HL-60/S4 (cell line): ENCODE results near the gene ZEB2.

ENCODE experiments used
- in situ Hi-C: fragments of 300-500 bp; cut with MboI; formaldehyde crosslinking; loops from 2 replicates; pipeline ENCODE4 v1.14.3; 2022; ENCODE audit warnings: low sequenced_read_pairs

ZEB2 gene

DNA sequence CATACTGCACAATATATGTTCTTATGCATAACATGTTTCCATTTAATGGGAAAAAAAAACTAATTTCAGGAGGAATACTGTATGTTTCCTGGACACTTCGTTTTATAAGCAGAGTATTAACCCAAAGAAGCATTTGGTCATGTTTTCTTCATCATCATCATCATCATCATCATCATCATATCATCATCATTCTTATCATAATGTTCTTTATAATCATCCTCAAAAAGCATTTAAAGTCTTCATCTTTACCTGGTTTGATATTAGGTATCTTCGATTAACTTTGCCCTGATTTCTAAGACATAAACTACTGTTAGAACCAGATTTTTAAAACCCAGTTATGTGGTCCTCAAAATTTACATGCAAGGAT lies 47.9 kb downstream of the ZEB2 start:
- in situ Hi-C loops: no loop called here

DNA sequence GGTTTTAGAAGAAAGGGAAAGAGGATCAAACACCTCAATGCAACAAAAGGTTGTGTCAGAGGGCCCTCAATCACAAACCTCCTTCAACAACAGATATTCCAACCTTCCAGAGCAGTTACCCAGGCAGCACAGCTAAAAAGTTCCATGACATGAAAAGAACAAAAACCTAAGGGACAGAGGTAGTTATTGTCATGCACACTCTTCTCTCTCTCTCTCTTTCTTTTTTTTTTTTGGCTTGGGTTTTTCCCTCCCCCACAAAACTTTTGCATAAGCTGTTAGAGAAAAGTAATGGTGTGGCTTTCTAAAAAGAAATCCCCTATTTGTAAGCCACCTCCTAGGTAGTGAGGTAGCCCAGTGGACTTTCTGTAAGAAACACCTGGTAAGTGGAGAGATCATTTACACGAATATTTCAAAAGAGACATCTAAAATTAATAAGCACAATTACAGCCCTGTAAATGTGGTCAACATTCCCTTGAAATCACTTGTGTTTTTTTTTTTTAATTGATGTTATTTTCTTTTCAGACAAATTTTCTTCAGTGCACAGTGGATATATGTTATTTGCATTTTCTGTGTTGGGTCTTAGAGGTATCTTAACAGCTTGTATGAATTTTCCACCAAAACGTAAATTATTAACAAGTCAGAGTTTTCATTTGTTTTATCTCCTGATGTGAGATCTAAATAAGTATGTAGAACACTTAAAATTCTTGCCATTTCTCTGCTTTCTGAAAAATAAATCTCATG lies 48.4 kb downstream of the ZEB2 start:
- in situ Hi-C loops: no loop called here

DNA sequence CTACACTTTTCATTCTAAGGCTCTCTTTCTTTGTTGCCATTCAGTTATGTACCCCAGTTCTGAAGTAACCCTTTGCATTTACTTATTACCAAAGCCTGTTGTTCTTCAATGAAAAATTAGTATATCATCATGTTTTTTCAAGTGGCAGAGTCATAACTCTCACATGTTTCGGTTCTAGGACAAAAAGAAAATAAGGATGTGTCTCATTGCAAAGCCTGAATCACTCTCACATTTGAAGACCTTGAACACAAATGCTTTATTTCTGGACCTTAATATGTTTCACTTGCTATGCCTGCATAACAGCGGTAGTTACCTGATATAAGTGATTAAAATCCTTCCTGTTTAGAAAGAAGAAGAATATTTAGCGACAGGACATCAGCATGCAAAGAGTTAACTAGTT lies 49.1 kb downstream of the ZEB2 start:
- in situ Hi-C loops: no loop called here

DNA sequence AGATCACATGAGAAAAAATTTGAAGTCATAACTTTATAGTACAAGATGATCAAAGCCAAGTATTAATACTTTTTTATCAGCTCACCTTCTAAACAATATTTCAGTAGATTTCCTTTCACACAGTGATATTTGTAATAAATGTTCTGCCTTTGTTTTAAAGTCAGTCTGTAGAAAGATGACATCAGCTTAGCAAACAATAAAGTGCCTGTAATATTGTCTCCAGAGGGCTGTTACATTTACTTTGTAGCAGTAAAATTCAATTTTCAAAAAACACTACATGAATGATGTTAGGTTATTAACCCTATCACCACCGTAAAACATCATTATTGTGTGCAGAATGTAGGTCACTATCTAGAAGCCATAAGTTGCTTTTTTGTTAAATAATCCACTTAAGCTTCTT lies 49.6 kb downstream of the ZEB2 start:
- in situ Hi-C loops: no loop called here

DNA sequence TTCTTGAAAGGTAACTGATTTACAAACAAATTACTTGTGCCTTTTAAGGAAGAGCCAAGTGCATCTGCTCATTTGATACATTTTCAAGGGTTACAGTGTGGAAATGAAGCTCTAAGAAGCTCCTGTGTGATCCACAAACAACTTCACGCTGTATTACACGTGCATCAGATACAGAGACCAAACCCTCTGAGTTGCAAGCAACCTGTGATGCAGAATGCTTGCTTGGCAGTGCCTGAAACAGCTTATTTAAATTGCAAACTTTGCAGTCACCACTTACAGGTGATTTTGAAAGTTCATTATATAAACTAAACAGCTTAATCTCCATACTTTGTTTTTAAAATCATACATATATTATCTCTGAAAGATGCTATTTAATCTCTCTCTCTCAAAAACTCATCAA lies 50.1 kb downstream of the ZEB2 start:
- in situ Hi-C loops: no loop called here

DNA sequence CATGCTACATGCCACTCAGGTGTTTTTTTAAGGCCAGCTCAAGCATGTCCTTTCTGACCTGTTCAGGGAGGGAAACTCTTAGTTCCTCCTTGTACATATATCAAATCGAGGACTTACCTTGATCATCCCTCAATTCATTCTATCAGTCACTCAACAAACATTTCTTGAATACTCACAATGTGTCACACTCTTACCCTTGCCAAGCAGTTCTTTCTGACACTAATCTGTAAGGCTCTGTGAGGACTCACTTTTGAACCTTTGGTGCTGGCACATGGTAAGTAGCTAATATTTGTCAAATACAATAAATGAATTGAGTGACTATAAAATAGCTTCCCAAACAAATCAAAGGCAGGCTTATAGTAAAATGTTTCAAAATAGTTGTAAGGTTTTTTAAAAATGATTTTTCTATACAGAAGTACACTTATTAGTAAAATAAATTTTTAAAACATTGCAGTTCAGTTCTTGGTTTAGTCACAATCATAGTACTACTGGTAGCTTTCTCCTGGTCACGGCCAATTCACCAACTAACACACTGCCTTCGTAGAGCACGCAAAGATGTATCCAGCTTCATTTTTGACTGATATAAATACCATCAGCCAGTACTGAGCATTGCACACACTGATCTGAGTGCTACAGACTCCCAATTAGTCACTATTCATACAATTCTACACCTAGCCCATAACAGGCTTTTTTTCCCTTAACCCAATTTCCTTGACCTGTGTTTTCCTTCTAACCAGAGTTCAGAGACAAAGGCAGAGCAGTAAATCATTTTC lies 50.9 kb downstream of the ZEB2 start:
- in situ Hi-C loops: no loop called here

DNA sequence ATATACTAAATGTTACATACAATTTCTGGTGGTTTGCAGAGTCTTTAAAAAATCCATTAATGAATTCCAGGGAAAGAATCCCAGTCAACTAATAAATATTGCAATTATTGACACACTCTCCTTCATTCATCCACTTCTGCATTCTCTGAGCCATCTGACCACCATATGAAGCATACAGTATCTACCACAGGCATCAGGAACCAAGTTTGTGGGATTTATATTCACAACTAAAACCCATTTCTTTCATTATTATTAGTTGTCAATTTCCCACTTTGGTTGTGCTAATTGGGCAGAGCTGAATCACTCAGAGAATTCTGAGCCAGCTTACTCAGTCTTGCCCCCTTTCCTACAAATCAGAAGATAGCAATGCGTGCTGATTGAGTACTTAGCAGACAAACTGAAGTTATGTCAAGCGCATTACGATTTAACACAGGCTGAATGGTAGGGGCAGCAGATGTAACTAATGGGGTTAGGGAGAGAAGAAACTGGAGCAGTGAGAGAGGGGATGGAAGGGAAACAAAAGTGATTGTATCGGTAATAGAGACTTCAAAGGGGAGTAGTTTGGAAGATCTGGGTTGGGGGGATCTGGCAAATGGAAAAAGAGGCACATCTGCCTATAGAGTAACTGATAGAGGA lies 52.3 kb downstream of the ZEB2 start:
- in situ Hi-C loops: no loop called here

DNA sequence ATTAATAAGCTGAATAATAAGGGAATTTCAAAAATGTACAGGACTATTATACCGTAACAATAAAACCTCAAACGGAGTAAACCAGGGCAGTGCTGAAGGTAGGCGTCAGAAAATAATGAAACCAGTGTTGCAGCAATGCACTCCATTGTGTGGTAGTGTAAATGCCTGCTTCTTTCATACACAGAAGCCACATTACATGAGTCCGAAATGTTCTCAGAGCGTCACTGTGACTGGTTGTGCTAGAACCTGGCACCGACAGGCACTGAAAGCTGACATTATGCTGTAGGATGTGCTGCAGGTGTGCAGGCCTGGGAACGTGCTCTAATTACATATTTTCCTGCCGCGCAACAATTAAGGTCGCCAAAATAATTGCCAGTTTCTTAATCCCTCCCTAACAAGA lies 53.3 kb downstream of the ZEB2 start:
- in situ Hi-C loops: no loop called here

DNA sequence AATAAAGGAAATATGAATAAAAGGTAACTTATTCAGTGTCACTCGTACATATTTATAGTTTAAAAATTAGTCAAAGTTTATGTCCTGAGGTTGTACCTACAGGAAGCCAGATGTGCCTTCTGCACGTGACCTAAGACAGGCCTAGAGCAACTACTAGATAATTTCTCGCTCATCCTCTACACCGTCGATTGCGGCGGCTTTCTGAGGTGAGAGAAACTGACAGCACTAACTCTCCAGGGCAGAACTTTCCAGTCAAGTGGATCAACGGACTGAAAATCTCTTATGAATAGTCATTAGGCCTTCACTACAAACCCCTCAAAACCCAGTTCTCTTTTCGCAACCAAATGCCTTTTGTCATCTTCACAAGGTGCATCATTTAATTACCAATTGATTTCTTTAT lies 54.2 kb downstream of the ZEB2 start:
- in situ Hi-C loops: no loop called here

DNA sequence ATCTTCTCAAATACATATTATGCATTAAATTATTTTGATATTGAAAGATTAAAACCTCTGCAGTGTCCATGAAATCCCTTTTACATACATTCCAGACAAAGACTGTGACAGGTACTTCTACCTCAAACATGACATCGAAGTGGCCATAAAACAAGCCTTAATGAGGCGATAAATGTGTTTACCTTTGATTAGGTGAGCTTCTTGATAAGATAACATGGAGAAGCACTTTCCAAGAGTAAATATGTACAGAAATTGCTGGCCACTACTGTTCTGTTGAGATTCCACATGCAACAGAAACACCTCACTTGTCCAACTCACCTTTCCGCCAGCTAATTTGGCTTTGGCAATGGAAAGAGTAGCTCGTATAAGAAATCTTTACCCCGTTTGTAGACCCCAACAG lies 55.2 kb downstream of the ZEB2 start:
- in situ Hi-C loops: no loop called here

DNA sequence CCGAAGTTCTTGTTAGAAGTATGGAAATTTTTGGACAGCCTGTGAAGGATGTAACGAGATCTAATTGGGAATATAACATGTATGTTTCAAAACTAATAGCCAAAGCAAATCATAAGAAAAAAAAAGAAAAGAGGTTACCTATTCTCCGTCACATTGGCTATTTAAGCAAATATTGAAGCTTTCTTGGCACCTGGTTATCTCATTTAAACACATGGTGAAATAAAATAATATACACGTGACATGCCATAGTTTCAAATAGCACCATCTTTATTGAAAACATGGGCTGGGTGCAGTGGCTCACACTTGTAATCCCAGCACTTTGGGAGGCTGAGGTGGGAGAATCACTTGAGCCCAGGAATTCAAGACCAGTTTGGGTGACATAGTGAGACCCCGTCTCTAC lies 56.7 kb downstream of the ZEB2 start:
- in situ Hi-C loops: no loop called here

DNA sequence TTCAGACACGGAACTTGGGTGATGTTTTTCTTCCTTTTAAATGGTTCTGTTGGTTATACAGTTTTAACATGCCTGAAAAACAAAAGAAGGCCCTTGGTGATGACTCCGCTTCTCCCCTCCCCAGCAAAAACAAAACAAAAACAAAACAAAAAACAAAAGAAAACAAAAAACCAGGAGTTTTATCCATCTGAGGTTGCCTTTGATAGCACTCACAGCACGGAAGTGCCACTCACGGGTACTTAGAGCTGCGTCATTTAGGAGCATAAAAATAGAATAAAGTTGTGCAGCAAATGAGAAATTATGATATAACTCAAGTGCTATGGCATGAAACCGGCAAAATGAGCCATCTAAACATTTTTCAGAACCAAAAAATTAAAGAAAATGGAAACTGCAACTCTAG lies 57.7 kb downstream of the ZEB2 start:
- in situ Hi-C loops: no loop called here

DNA sequence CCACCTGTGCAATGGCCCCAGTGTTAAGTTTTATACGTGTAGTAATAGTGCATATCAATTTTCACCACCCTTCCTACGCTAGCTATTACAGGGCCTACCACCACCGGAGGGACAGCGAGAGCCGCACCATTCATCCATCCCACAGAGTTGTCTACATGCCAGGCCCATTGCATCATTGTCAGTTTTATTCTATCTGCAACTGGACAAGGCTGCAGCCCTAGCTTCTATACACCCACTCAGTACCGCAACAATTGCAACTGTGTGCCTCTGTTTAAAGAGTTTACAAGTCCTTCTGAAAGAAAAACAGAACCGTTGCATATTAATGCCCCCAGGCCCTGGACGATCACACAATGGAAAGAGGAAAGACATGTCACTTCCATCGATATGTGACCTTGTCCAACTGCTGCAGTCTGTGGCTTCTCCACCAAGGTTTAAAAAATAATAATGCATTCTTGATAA lies 58.6 kb downstream of the ZEB2 start:
- in situ Hi-C loops: no loop called here

DNA sequence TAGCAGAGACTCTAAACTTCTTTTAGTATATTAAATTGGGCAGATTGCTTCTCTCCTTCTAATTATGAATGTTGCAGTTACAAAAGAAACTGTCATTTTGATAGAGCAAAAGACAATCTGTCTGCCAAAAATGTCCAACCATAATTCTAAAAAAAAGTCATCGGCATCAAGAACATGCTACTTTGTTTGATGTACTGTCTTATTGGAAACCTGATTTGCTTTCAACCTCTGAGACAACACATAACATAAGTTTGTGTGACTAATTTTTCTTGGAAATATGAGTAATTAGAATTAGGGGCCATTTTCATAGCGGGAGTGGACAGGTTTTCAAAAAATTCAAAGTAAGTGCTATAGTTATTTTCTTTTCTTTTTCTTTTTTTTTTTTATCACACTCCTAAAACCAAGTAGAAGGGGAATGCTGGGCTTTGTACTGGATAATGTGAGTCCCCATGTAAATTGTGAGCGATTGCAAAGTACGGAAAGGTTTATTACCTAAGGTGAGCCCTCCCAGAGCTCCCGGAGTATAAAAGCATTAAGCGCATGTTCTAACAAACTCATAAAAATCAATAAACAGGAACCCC lies 59.1 kb downstream of the ZEB2 start:
- in situ Hi-C loops: no loop called here

DNA sequence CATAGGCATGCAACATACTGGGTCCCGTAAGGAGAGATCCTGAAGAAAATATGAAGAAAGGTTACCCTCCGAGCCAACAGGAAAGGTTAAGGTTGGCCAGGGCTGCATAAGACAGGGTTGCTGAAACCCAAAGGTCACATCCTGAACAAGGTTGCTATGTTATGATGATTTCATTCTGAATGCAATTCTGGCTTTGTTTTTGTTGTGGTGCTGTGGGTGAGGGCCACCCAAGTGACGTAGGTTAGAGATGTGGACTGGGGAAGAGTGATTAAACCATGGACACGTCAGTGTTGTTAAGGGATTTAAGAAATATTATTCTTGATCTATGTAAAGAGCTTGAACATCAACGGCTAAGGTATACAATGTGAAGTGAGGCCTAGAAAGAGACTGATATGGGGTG lies 60.0 kb downstream of the ZEB2 start:
- in situ Hi-C loops: no loop called here

DNA sequence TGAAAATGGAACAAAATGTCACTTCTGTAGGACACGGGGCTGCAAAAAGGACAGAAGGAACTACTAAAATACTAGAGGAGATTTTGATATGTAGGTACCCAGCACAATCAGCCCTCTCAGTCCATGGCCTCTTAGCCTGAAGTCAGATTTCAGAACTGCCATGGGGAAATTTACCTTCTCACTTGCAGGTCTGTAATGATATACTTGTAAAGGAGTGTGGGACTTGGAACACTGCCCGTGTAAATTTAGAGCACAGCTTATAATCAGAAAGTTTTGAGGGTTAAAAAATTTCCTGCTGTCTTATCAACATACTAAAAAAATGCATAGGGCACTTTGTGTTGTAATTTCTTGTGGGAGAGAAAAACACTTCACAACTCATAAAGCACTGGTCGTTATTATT lies 60.6 kb downstream of the ZEB2 start:
- in situ Hi-C loops: no loop called here

DNA sequence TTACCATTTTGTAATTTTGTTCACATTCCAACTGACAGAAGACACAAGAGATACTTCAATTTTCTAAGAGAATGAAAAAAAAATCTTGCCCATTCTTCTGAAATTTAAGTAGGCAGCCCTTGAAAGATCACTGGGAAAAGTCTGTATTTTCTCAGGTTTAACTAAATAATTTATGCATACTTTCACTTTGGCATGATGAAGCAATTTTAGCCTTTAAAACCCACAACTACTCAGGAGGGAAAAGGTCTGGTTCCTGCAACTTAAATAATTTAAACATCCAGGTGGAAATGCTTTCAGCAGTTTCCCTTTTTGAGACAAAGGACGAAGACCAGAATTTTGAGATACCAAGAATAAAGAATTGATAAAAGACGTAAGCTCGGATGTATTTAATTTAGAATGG lies 61.4 kb downstream of the ZEB2 start:
- in situ Hi-C loops: no loop called here

DNA sequence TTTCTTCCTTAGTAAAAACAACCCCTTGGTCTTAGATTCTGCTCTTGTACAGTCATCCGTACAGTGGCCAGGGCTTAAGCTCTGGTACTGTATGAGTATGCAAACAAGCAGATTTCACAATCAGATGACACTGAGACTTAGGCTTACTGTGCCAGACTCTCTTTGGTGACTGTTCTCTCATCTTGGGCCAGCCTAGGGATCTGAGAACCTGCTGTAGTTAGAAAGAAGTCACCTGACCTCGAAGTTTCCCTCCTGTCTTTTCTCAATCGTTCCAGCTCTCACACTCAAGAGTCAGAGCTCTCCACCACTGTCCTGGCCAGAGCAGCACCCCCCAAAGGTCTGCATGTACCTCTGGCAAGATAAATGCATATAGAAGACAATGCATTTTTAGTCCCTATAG lies 63.2 kb downstream of the ZEB2 start:
- in situ Hi-C loops: no loop called here

DNA sequence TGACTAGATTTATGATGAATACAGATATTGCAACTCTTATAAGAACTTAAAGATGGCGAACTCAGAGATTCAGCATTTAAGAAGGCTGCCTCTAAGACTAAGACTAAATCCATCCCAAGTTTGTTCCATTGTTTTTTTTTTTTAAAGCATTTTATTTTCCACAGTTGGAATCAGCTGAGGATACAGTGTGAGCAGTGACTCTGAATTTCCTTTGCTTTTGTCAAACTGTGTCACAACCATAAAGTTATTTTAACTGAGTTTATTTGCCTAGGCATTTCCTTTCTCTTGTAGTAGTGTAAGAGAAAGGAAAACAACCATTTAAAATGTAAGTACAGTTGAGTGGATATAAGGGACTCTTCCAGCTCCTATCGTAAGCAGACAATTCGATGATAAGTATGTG lies 63.9 kb downstream of the ZEB2 start:
- in situ Hi-C loops: no loop called here

DNA sequence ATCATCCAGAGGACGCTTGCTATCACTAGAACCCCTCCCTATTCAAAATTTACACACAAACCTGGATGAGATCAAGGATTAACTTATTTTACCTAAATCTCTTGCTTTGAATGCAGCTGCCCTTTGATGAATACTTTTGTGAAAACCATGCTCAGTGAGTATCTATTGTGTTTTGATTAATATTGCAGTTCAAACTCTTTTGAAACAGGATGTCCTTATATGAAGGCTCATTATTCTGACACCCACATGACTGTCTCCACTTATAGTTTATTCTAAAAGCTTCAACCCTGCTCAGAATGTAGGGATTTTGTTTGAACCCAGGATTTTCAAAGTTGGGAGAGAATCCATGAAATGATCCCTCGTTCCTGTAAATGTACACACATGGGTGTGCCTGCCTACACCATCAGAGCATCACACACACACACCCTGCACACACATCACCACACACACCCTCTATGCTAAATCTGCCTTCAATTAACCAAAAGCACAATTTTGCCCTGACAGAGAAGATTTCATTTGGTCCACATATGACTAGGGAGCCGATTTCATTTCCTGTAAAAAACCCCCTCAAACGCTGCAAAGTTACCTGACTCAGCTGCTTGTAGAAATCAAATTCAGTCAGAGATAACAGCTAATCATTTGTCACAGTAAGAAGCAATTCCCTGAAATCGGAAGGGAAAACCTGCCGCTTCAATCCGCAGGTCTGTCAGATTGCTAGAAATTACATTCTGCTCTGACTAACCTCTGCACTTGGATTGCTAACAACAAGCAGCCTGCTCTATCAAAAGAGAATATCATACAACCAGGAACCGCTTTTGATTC lies 65.2 kb downstream of the ZEB2 start:
- in situ Hi-C loops: no loop called here
